PC-3 (cell line): ENCODE results near the gene ACBD6.

Source experiments
- EZH2 ChIP-seq: fragments of 300-600 bp; sonication (generic); IDR thresholded peaks from one replicate; pipeline ENCODE4 v1.6.1; 2017; ENCODE audit warnings: antibody characterized with exemption, mild to moderate bottlenecking, low read length; ENCODE audit not compliant: unreplicated experiment
- TF ChIP-seq, protein P1 (sequence below): fragments of 300-600 bp; sonication (generic); conservative IDR thresholded peaks from 2 replicates; pipeline ENCODE4 v1.5.1; 2017; ENCODE audit warnings: antibody characterized with exemption, low read depth, mild to moderate bottlenecking, low read length

DNA sequence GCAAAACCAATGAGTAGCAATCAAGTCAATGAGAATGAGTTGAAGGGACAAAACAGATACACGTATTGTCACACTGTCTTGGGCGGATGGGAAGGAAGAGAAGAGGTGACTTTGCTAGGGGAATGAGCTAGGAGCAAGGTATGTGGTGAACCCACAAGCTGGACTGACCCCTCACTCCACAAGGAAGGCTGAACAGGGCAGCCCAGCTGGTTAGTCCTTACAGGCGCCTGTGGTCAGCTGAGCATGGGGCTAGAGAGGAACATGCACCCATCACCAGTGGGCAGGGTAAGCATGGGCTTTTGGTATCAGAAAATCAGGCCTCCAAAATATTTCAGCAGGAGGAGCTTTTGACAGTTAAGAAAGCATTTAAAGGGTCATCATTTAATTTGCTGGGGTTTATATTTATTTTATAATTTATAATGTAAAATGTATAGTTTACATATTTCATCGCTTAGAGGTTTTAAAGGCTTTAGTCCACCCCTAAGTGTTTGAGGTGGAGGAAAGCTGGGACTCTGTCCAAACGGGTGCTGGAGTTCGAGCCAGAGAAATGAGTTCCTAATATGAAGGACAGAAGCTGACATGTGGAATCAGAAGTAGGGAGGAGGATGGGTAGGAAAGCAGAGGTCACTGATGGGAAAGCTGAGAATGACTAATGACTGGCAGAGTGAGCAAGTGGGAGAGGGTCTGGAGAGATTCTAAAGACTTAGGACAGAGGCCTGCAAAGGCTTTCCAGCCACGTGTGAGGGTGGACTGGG, 22.0 kb upstream of the ACBD6 start:
- TF ChIP-seq, protein P1, sequence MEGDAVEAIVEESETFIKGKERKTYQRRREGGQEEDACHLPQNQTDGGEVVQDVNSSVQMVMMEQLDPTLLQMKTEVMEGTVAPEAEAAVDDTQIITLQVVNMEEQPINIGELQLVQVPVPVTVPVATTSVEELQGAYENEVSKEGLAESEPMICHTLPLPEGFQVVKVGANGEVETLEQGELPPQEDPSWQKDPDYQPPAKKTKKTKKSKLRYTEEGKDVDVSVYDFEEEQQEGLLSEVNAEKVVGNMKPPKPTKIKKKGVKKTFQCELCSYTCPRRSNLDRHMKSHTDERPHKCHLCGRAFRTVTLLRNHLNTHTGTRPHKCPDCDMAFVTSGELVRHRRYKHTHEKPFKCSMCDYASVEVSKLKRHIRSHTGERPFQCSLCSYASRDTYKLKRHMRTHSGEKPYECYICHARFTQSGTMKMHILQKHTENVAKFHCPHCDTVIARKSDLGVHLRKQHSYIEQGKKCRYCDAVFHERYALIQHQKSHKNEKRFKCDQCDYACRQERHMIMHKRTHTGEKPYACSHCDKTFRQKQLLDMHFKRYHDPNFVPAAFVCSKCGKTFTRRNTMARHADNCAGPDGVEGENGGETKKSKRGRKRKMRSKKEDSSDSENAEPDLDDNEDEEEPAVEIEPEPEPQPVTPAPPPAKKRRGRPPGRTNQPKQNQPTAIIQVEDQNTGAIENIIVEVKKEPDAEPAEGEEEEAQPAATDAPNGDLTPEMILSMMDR: no peak
- TF ChIP-seq EZH2: no peak
